ENCODE results near the gene STRADA.
"Not testable (repeated sequence)": the region's sequence is repeated elsewhere in the genome, so short reads cannot be mapped to it uniquely, and the experiment has no call there.

The STRADA gene

GRCh38 chr17:63754046-63754445, 12.4 kb upstream of the STRADA start:
- no peak for DNase-seq (ENCODE audit: low spot score)

DNA sequence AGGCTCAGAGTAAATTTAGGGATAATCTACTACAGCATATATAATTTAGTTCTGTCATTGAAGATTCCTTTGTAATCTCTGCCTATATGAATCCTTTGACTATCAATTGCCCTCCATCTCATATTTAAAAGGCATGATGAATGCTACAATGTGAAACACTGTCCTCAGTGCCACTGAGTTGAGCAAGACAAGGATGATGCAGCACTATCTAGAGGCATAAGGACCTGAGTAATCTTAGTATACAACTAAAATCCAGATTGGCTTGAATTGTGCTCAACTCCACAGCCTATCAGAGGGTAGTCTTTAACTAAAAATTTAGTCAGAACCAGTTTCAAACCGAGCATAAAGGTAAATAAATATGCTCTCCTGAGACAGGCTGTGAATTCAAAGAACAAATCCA, 11.6 kb upstream of the STRADA start:
- no peak for DNase-seq (ENCODE audit: low spot score)

DNA sequence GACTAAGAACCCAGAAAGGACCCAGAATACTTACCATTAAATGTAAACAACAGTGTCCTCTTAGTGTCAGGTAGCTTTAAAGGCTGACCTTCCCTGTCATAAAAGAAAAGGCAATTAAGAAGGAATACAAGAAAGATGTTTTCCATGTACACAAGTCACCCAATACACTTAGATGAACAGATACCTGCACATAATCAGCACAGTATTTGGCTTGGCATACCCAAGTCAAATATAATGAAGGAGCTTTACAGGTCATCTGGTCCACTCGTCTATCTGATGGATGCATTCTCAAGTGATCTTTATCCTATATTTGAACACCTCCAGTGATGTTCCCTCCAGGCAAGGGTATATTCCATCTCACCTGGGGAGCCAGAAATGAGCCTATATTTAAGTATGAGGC, 11.1 kb upstream of the STRADA start:
- DNase-seq (ENCODE audit: low spot score): no peak

- DNase-seq (ENCODE audit: low spot score): no peak
These were observed 10.2 kb upstream of the STRADA start for GRCh38 chr17:63751806-63752205.

- no peak for DNase-seq (ENCODE audit: low spot score)
These were observed 524 bp downstream of the STRADA start for GRCh38 chr17:63741143-63741407.

- DNase-seq (ENCODE audit: low spot score): peak; percentile 57
These were observed 996 bp downstream of the STRADA start for GRCh38 chr17:63740464-63741142.

DNA sequence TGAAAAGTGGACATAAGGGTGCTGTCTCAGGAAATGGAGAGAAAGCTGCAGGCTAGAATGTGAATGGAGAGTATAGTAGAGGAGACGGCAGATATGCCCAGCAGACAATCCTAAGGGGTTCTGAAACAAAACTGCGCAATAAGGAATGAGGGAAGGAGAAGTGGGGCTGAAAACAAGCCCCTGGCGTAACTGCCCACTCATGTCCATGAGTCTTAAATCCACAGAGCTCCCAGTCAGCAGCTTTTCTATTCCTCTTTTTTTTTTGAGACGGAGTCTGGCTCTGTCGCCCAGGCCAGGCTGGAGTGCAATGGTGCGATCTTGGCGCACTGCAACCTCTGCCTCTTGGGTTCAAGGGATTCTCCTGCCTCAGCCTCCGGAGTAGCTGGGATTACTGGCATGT, 5.9 kb downstream of the STRADA start:
- DNase-seq (ENCODE audit: low spot score): no peak

- DNase-seq (ENCODE audit: low spot score): no peak
These were observed 19.2 kb downstream of the STRADA start for GRCh38 chr17:63722403-63722802.

DNA sequence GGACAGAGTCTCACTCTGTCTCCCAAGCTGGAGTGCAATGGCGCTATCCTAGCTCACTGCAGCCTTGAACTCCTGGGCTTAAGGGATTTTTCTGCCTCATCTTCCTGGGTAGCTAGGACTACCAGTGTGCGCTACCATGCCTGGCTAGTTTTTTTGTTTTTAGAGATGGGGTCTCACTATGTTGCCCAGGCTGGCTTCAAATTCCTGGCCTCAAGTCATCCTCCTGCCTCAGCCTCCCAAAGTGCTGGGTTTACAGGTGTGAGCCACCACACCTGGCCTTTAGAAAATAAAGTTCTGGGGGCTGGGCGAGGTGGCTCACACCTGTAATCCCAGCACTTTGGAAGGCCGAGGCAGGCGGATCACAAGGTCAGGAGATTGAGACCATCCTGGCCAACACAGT, 21.4 kb downstream of the STRADA start:
- DNase-seq (ENCODE audit: low spot score): not testable (repeated sequence)

GRCh38 chr17:63718988-63719387, 22.6 kb downstream of the STRADA start:
- no peak for DNase-seq (ENCODE audit: low spot score)

GRCh38 chr17:63716426-63716825, 25.2 kb downstream of the STRADA start:
- no peak for DNase-seq (ENCODE audit: low spot score)

GRCh38 chr17:63714550-63715277, 26.9 kb downstream of the STRADA start:
- no peak for DNase-seq (ENCODE audit: low spot score)

DNA sequence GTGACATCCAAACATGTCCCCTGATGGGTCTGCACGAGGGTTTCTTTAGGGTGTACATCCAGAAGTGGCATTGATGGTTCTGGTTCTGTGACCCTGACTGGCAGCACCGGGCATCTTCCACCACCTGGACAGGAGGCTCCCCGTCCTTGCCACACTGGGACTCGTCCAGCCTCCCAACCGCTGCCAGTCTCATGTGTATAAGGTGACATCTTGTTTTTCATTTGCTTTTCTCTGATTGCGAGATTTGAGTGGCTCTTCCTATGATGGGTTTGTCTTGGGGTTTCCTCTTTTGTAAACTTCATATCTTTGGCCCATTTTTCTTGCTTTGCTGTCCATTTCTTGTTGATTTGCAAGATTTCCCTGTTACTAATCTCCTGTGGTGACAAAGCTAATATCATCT, 32.5 kb downstream of the STRADA start:
- DNase-seq (ENCODE audit: low spot score): no peak

DNA sequence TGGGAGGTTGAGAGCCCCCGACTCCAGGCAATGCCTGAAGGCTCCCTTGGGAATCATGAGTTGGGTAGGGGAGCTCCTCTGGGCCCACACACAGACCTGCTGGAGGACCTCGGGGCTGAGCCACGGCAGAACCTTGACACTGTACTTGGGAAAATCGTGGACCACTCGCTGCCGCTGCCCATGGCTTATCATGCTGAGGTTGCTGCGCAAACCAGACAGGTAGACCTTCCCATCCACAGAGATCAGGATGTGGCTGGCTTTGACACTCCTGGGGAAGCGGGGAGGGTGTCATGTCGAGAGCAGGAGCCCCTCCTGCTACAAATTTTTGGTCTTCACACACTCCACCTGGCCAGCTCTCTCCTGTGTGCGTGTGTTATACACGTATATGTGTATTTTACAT, 34.4 kb downstream of the STRADA start:
- no peak for DNase-seq (ENCODE audit: low spot score)

- no peak for DNase-seq (ENCODE audit: low spot score)
These were observed 35.1 kb downstream of the STRADA start for GRCh38 chr17:63706336-63707082.

GRCh38 chr17:63705657-63706056, 35.9 kb downstream of the STRADA start:
- DNase-seq (ENCODE audit: low spot score): no peak

DNA sequence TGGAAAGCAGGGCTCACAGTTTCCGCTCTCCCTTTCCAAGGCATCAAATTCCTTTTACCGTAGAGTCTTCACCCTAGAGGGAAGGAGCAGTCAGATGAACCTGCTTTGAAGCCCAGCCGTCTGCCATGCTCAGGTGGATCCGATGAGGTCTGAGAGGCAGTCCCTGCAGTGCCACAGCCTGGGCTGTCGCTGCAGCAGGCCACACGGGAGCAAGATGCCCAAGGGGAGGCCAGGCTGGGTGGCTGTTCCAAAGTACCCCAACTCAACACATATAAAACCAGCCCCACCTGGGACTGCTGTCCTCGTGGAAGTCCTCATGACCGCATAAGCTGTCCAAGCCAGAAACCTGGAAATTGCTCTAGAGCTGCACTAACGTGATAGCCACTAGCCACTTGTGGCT, 36.8 kb downstream of the STRADA start:
- no peak for DNase-seq (ENCODE audit: low spot score)

GRCh38 chr17:63704259-63704576, 37.4 kb downstream of the STRADA start:
- DNase-seq (ENCODE audit: low spot score): no peak

DNA sequence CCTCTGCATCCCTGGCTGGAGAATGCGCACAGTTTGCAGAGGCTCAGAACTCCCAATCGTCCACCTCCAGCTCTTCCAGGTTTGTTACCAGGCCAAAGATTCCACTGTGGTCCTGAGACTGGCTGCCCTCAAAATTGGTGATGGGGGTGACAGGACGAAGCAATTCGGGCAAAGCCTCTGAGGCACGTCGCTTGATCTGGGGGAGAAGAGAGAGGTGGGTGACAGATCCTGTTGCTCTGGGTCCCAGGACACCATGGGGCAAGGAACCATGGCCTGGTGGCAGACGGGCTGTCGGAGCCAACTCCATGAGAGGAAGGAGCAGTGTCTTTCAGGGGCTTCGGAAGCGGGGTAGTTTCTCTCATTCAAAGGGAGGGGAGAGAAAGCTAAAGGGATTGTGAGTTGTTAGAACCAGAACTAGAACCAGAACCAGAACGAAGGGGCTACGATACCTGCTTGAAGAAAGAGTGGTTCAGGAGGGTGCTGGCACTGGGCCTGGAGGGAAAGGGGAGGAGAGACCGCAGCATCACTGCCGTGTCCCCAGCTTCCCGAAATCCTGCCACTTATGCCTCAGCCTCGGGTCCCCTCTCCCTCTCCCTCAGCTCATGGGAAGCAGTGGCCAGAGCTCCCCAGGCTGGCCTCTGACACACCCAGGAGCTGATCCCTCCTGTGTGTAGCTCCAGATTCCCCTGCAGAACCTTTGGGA, 37.9 kb downstream of the STRADA start:
- no peak for DNase-seq (ENCODE audit: low spot score)

DNA sequence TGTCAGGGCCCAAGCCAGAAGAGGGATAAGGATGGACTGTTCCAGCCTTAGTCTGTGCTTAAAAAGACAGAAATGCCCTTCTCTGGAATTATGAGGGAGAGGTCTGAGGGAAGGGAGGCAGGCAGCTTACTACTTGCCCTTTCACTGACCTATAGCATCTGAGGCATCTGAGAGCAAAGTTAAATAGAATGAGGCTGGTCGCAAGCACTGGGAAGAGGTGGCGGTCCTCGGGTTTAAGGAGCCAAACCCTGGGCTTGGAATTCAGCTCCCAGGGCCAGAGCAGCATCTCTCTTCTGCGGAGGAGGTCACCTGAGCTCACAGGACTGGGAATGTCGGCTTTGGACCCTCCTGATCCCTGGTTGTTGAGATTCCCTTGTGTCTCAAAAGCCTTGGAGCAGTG, 38.6 kb downstream of the STRADA start:
- DNase-seq (ENCODE audit: low spot score): no peak

- no peak for DNase-seq (ENCODE audit: low spot score)
These were observed 38.9 kb downstream of the STRADA start for GRCh38 chr17:63702721-63703015.

DNA sequence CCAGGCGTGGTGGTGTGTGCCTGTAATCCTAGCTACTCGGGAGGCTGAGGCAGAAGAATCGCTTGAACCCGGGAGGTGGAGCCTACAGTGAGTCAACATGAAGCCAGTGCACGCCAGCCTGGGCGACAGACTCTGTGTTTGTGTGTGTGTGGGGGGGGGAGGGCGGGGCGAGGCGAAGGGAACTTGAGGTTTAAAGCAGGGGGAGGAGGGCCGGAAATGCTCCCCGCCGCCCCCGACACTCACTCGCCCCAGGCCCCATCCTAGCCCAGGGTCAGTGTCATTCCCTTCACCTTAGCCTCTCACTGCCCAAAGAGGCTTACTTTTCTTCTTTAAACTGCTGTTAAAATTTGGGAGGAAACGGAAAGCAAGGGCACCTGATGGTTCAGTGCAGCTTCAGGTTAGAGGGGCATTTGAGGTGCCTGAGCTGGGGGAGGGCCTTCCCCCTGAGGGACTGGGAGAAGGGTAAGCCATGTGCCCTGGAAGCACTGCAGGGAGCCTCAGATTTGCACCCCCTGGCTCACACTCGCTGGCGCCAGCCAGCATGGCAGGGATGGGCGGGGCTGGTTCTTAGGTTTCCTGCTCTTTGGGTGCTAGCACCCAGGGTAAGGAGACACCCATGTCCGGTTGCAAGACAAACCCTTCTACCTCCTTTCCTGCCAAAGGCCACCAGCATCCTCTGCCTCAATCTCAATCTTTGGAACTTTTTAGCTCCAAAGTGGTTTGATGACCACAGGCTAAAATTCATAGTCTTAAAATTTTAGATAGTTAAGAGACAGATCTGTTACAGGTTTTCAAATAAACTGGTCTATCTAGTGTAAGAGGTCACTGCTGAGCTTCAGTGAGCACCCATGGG, 39.5 kb downstream of the STRADA start:
- peak; percentile 76 for DNase-seq (ENCODE audit: low spot score)
